Prostate gland (tissue), 2 donors: ENCODE results near the gene EPHB2. TPM values are rescaled to one million over a fixed set of nuclear protein-coding genes. Genes with fewer than 3 reads are reported as not detected.
A peak's percentile ranks its signal among the peaks of the same experiment; 100 is the strongest.
"Not testable (repeated sequence)": the region's sequence is repeated elsewhere in the genome, so short reads cannot be mapped to it uniquely, and the experiment has no call there.

ENCODE experiments used
- DNase-seq: peaks from one replicate; pipeline ENCODE4 v3.0.0-alpha.2; 2019; ENCODE audit warnings: low spot score
- H3K27ac ChIP-seq, 2 donors: fragments of 200-600 bp; sonication (generic); 2 replicates each; pipeline ENCODE4 v1.5.1; 2017 to 2019
- H3K27me3 ChIP-seq: fragments of 200-600 bp; sonication (generic); replicated peaks from 2 replicates; pipeline ENCODE4 v1.5.1; 2019; ENCODE audit not compliant: insufficient read depth
- H3K36me3 ChIP-seq, 2 donors: fragments of 200-600 bp; sonication (generic); 1 replicate in 1 of 2; 2 replicates in 1 of 2; pipeline versions ENCODE4 v1.5.1 to v1.8.1; 2017 to 2019
- H3K4me1 ChIP-seq: fragments of 200-600 bp; sonication (generic); replicated peaks from 2 replicates; pipeline ENCODE4 v1.5.1; 2019
- H3K4me3 ChIP-seq, 2 donors: fragments of 200-600 bp; sonication (generic); 2 replicates each; pipeline ENCODE4 v1.5.1; 2017 to 2019
- H3K9me3 ChIP-seq: fragments of 200-600 bp; sonication (generic); 2 replicates; pipeline ENCODE4 v1.5.1; 2017
- POLR2A ChIP-seq: fragments of 450-650 bp; IDR thresholded peaks from one replicate; pipeline ENCODE4 v1.6.1; 2016; ENCODE audit warnings: antibody characterized with exemption, mild to moderate bottlenecking
- POLR2AphosphoS5 ChIP-seq: sonication (generic); formaldehyde crosslinking; IDR thresholded peaks from one replicate; pipeline ENCODE4 v1.6.1; 2017; ENCODE audit warnings: antibody characterized with exemption
- WGBS: methylation state at CpG from one replicate; pipeline ENCODE4 v1.1.5; 2018; 5-methylcytosine and 5-hydroxymethylcytosine counted together
- intact Hi-C: fragments of 100-400 bp; cut with DNase I; formaldehyde crosslinking; loops from one replicate; pipeline ENCODE4 v1.14.2; 2022
- total RNA-seq, 2 donors: library from RNA; depleted of rRNA; stranded (reverse); fragments of >200 nt; gene quantifications; one replicate each; pipeline ENCODE4 v1.1.0, GENCODE V29; 2016
- TF ChIP-seq, protein P1 (sequence below), 4 experiments: fragments of 200-600 bp in 2 of 4; fragments of 450-650 bp in 2 of 4; sonication (generic) in 2 of 4; IDR thresholded peaks; 1 replicate in 3 of 4; 2 replicates in 1 of 4; pipeline ENCODE4 v1.5.1; 2016 to 2019; ENCODE audit warnings: antibody characterized with exemption in 4 of 4, mild to moderate bottlenecking in 2 of 4, moderate library complexity in 2 of 4

Gene EPHB2
- total RNA-seq, 2 donors from 2014 or later = 6.4 to 7.4 TPM

DNA sequence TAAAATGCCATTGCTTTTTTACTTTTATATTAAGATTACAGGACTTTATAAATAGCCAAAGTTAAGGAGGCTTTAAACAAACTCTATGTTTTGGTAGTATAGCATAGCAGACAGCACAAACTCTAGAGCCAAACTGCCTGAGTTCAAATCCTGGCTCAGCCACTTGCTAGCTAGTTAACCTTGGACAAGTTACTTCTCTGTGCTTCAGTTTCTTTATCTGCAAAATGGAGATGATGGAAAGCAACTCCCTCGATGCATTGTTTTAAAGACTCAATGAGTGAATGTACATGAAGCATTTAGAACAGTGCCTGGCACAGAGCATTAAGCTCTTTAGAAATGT, 36.3 kb upstream of the EPHB2 start:
- Histone ChIP-seq H3K36me3 (no peaks in the 10 kb centered on the region), H3K4me1 (no peaks in the 10 kb centered on the region), H3K4me3 (no peak overlapping the region), H3K9me3 (no peaks in the 10 kb centered on the region), H3K27ac (no peak overlapping the region), H3K27me3 (no peaks in the 10 kb centered on the region)
- intact Hi-C loops = no loop called here
- no peak for DNase-seq
- TF ChIP-seq POLR2AphosphoS5 (no peak), POLR2A (no peak)
- TF ChIP-seq, protein P1, sequence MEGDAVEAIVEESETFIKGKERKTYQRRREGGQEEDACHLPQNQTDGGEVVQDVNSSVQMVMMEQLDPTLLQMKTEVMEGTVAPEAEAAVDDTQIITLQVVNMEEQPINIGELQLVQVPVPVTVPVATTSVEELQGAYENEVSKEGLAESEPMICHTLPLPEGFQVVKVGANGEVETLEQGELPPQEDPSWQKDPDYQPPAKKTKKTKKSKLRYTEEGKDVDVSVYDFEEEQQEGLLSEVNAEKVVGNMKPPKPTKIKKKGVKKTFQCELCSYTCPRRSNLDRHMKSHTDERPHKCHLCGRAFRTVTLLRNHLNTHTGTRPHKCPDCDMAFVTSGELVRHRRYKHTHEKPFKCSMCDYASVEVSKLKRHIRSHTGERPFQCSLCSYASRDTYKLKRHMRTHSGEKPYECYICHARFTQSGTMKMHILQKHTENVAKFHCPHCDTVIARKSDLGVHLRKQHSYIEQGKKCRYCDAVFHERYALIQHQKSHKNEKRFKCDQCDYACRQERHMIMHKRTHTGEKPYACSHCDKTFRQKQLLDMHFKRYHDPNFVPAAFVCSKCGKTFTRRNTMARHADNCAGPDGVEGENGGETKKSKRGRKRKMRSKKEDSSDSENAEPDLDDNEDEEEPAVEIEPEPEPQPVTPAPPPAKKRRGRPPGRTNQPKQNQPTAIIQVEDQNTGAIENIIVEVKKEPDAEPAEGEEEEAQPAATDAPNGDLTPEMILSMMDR (IDR thresholded peaks at IDR 0.05) = no peak
- 54% methylated on average over 1 of the region's 1 CpG for WGBS

DNA sequence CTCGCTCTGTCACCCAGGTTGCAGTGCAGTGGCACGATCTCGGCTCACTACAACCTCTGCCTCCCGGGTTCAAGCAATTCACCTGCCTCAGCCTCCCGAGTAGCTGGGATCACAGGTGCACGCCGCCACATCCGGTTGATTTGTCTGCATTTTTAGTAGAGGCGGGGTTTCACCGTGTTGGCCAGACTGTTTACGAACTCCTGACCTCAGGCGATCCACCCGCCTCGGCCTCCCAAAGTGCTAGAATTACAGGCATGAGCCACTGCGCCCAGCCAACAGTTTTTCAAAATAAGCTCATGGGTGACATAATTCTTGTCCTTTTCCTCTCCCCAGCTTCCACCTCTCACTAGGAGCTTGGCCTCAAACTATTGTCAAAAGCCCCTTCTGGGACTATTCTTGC, 34.5 kb upstream of the EPHB2 start:
- WGBS = 93% methylated on average over 15 of the region's 15 CpGs
- intact Hi-C loops, H3K4me3 ChIP-seq: not testable (repeated sequence)

DNA sequence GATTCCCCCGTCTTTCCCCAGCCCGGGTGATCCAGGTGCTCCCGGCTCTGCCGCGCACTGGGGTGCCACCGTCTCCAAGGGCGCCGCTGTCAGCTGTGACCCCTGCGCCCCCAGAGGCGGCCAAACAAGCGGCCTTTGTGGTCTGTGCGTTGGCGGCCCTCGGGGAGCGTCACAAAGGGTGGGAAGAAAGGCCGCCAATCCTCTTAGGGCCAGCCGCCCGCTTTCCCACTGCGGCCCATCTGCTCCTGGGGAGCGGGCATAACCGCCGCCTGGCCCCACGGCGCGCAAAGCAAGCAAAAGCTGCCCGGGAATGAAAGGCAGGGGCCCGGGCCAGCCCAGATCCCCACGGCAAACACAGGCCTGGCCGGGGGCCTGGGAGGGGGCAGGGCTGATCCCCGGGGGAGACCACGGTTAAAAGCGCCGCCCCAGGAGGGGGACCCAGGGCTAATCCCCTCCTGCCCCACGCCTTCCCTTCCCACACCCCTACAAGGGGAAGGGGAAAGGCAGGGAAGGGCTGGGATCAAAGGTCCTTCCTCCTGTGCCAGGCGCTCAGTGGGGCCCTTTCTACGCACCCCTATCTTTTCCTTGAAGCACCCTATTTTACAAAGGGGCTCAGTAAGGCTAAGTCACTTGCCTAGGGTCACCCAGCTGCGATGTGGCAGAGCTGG, 33.6 kb upstream of the EPHB2 start:
- 79% methylated on average over 37 of the region's 37 CpGs for WGBS
- intact Hi-C loops = no loop called here
- no peaks in the 10 kb centered on the region for H3K27me3 ChIP-seq
- H3K4me1 ChIP-seq = no peaks in the 10 kb centered on the region
- no peaks in the 10 kb centered on the region for H3K9me3 ChIP-seq
- TF ChIP-seq, protein P1 (IDR thresholded peaks at IDR 0.05) = no peak
- no peak for TF ChIP-seq POLR2A
- no peak for TF ChIP-seq POLR2AphosphoS5
- DNase-seq = no peak
- H3K4me3 ChIP-seq = no peak overlapping the region
- H3K36me3 ChIP-seq = no peaks in the 10 kb centered on the region
- H3K27ac ChIP-seq = no peak overlapping the region

More for the DNA sequence above, 34.5 kb upstream of the EPHB2 start:
- H3K36me3 ChIP-seq, DNase-seq, H3K27me3 ChIP-seq, H3K9me3 ChIP-seq, H3K27ac ChIP-seq, H3K4me1 ChIP-seq: not testable (repeated sequence)

DNA sequence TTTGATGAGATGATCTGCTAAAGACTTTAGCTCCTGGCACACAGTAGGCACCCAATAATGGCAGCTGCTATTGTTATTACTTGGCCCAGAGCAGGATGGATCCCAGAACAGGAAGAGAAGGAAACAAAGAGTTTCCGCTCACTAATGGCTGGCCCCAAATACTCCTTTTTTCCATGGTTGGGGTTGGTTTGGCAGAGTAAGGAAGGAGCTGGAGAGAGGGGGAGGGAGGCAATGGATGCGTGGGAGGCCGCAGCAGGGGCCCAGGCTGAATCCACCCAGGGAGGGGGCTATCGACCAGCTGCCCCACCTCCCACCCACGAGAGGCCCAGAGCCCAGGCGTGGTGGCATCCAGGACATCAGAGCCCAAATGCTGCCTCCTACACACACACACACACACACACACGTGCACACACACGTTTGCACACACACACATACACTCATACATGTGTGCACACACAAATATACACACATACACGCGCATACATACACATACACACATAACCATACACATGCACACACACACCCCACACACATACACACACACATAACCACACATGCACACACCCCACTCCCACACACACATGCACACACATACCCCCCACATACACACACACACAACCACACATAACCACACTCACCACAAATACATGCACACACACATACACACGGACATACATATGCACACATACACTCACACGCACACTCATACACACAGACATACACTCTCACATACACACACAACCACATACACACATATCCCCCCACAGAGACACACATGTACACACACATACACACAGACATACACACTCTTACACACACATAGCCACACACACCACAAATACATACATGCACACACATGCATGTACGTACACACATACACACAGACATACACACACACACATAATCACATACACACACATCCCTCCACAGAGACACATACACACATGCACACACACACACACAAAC, 32.4 kb upstream of the EPHB2 start:
- Histone ChIP-seq H3K36me3 (no peaks in the 10 kb centered on the region), H3K9me3 (no peaks in the 10 kb centered on the region), H3K27me3 (no peaks in the 10 kb centered on the region), H3K4me1 (no peaks in the 10 kb centered on the region), H3K4me3 (no peak overlapping the region), H3K27ac (no peak overlapping the region)
- no peak for DNase-seq
- TF ChIP-seq POLR2A (no peak), POLR2AphosphoS5 (no peak)
- TF ChIP-seq, protein P1 (IDR thresholded peaks at IDR 0.05) = no peak
- intact Hi-C loops = no loop called here
- WGBS = 83% methylated on average over 13 of the region's 13 CpGs

DNA sequence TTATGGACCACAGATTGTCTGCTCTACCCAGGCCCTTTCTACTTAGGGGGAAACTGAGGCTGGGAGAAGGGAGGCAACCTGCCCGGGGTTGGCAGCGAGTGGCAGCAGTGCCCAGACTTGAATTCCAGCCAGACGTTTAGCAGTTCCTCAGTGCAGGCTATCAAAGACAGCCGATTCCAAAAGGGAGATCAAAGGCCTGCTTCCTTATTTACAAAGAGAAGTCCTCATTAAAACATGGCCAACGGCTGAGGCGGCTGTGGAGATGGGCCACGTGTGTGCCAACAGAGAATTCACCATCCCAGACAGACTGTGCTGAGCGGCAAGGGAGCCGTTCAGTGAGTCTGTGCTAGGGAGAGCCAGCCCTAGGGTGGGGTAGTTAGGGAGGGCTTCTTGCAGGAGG, 29.9 kb upstream of the EPHB2 start:
- no peaks in the 10 kb centered on the region for H3K4me1 ChIP-seq
- H3K9me3 ChIP-seq = no peaks in the 10 kb centered on the region
- no peak overlapping the region for H3K27ac ChIP-seq
- WGBS = 33% methylated on average over 9 of the region's 9 CpGs
- H3K4me3 ChIP-seq = no peak overlapping the region
- H3K36me3 ChIP-seq = no peaks in the 10 kb centered on the region
- DNase-seq = peak; percentile 39
- intact Hi-C loops = no loop called here
- no peaks in the 10 kb centered on the region for H3K27me3 ChIP-seq
- TF ChIP-seq, protein P1 (IDR thresholded peaks at IDR 0.05) = no peak
- peak; percentile 45 for TF ChIP-seq POLR2AphosphoS5
